GM12801 (cell line): ENCODE results near the gene CHAC1.

Experiments
- CTCF ChIP-seq: IDR thresholded peaks from one replicate; pipeline ENCODE4 v1.5.1; 2011; ENCODE audit warnings: control low read depth; ENCODE audit not compliant: insufficient read length; ENCODE audit errors: extremely low read depth

CHAC1 gene

GRCh38 chr15:40936709-40937666 is 16.3 kb upstream of the CHAC1 start:
- no peak for TF ChIP-seq CTCF

- no peak for TF ChIP-seq CTCF
These were observed 15.3 kb upstream of the CHAC1 start for GRCh38 chr15:40937762-40938535.

- TF ChIP-seq CTCF, result no peak
These were observed 14.8 kb upstream of the CHAC1 start for GRCh38 chr15:40938536-40938870.

- TF ChIP-seq CTCF, result no peak
These were observed 12.9 kb upstream of the CHAC1 start for GRCh38 chr15:40940296-40940801.

- no peak for TF ChIP-seq CTCF
These were observed 12.2 kb upstream of the CHAC1 start for GRCh38 chr15:40941068-40941527.

GRCh38 chr15:40941528-40942336 is 11.5 kb upstream of the CHAC1 start:
- no peak for TF ChIP-seq CTCF
